ENCODE results near the gene C6orf47.

The C6orf47 gene

DNA sequence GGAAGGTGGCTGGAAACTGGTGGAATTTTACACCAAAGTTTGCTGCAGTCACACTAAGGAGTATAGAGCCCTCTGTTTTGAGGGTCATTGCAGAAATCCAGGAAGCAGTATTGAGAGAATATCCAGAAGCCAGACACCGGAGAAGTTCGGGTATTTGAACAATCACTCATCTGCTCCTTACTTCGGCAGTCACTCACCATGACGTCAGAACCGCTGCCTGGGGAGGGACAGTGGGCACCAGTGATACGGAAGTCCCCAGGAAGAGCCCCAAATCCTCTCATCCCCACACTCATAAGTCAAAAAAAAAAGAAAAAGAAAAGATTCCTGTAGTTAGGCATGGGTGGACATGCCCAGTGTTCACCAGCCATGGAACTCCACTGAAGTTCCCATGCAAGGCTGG lies 16.3 kb upstream of the C6orf47 start:
- no peak for DNase-seq (ENCODE audit: low read depth in 2 of 2)
- no peak for TF ChIP-seq CTCF (IDR thresholded peaks at IDR 0.05; ENCODE audit: low read depth, low read length)
- no peak overlapping the region for H3K4me3 ChIP-seq (replicated peaks in 1 of 2; ENCODE audit: low read depth in 2 of 2, low read length in 2 of 2)

DNA sequence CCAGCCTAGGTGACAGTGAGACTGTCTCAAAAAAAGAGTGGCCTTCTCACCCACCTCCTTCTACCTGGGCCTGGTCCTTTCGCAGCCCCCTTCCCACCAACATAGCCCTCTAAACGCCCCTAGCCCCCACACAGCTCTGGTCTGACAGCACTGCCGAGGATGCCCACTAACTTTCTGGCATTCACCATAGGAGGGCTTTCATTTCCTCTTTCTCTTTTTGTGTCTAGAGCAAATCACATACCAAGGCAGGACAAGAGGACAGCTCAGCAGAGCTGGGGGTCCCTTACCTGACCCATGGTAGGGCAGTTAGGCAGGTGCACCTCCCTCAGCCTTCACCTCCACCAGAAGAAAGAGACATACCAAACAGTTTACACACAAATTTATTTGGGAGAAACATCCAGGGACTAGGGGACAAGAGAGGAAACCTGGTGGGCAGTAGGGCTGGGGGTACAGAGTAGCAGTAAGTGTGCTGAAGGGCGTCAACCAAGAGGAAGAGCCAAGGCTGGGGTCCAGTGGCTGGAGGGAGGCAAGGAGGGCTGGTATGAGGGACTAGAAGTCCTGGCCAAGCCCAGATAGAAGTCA lies 15.8 kb upstream of the C6orf47 start:
- no peak for TF ChIP-seq CTCF (IDR thresholded peaks at IDR 0.05; ENCODE audit: low read depth, low read length)
- H3K4me3 ChIP-seq (replicated peaks in 1 of 2; ENCODE audit: low read depth in 2 of 2, low read length in 2 of 2) = no peak overlapping the region
- no peak for DNase-seq (ENCODE audit: low read depth in 2 of 2)

GRCh38 chr6:31669676-31670075 lies 9.1 kb upstream of the C6orf47 start, which contains the start of gene LY6G5B:
LY6G5B (plus strand) TSS chr6:31669976; CDS start chr6:31670951, 975 bp downstream.
- TF ChIP-seq CTCF (IDR thresholded peaks at IDR 0.05; ENCODE audit: low read depth, low read length) = no peak
- H3K4me3 ChIP-seq (replicated peaks in 1 of 2; ENCODE audit: low read depth in 2 of 2, low read length in 2 of 2) = no peak within 1 kb of the TSS
- no peak for DNase-seq (ENCODE audit: low read depth in 2 of 2)

DNA sequence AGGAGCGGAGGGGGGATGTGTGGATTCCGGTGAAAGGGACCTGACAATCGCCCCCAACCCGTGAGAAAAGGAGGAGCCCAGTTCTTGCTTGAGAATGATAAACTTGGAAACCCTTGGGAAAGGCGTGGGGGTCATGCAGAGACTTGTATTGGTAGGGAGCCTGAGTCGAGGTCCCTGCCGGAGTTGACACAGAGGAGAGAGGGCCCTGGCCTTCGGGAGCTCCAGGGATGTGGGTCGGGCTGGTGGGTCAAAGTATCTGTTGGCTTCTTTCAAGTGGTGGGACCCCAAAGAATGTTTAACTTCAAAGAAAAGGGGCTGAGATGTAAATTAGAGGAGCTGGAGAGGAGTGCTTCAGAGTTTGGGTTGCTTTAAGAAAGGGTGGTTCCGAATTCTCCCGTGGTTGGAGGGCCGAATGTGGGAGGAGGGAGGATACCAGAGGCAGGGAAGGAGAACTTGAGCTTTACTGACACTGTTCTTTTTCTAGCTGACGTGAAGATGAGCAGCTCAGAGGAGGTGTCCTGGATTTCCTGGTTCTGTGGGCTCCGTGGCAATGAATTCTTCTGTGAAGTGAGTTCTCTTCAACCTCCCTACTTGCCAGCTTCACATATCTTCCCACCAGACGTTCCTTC lies 5.9 kb upstream of the C6orf47 start:
- peak overlapping the region; percentile 92 to 98 for H3K4me3 ChIP-seq (replicated peaks in 1 of 2; ENCODE audit: low read depth in 2 of 2, low read length in 2 of 2)
- no peak for TF ChIP-seq CTCF (IDR thresholded peaks at IDR 0.05; ENCODE audit: low read depth, low read length)
- no peak for DNase-seq (ENCODE audit: low read depth in 2 of 2)

DNA sequence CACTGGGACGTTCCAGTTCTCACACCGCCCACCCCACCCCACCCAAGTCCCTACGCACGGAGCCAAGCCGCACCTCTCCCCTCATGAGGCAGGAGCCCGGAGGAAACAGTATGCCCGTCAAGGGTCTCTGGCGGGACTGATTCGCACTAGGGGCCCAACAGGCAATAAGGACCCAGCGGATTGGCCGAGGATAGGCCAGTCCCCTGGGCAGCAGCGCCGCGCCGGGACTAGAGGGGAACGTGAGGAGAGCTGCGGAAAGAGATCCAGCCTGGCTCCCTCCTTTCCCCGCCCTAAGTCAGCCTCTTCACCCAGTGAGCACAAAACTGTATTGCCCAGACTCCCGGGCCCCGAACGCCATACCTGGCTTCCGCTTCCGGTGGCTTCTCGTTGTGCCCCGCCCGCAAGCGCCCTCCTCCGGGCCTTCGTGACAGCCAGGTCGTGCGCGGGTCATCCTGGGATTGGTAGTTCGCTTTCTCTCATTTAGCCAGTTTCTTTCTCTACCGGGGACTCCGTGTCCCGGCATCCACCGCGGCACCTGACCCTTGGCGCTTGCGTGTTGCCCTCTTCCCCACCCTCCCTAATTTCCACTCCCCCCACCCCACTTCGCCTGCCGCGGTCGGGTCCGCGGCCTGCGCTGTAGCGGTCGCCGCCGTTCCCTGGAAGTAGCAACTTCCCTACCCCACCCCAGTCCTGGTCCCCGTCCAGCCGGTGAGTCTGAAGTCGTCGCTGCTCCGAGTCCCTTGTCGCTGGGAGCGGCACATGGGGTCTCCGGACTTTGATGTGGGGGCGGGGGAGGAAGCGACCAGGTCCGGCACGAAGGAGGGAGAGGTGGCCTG lies 5.1 kb upstream of the C6orf47 start, which contains the start of gene CSNK2B:
TSS of gene CSNK2B (plus strand) at position 580 of the 836 bp plus-strand sequence. CDS start 752 bp downstream, outside the sequence.
- peak within 1 kb of the TSS; percentile 92 to 98 for H3K4me3 ChIP-seq (replicated peaks in 1 of 2; ENCODE audit: low read depth in 2 of 2, low read length in 2 of 2)
- peak; percentile 97 for DNase-seq (ENCODE audit: low read depth in 2 of 2)
- no peak for TF ChIP-seq CTCF (IDR thresholded peaks at IDR 0.05; ENCODE audit: low read depth, low read length)

- TF ChIP-seq CTCF (IDR thresholded peaks at IDR 0.05; ENCODE audit: low read depth, low read length) = no peak
- peak; percentile 96 to 97 for DNase-seq (ENCODE audit: low read depth in 2 of 2)
- peak within 1 kb of the TSS; percentile 92 to 98 for H3K4me3 ChIP-seq (replicated peaks in 1 of 2; ENCODE audit: low read depth in 2 of 2, low read length in 2 of 2)
Measured at GRCh38 chr6:31664790-31665500, 4.4 kb upstream of the C6orf47 start, which contains the start of gene GPANK1. GPANK1 (minus strand) TSS chr6:31664997; CDS start chr6:31664478, 519 bp downstream.

All from cardiac fibroblast (primary cell).